22Rv1 (cell line): ENCODE results near the gene IFNK.

Source experiments
- ZFX ChIP-seq: fragments of 450-650 bp; IDR thresholded peaks from 2 replicates; pipeline ENCODE4 v1.6.1; 2017; ENCODE audit warnings: antibody characterized with exemption, borderline replicate concordance
- TF ChIP-seq, protein P1 (sequence below): fragments of 450-650 bp; IDR thresholded peaks from 2 replicates; pipeline ENCODE4 v1.5.1; 2017; ENCODE audit warnings: mild to moderate bottlenecking

DNA sequence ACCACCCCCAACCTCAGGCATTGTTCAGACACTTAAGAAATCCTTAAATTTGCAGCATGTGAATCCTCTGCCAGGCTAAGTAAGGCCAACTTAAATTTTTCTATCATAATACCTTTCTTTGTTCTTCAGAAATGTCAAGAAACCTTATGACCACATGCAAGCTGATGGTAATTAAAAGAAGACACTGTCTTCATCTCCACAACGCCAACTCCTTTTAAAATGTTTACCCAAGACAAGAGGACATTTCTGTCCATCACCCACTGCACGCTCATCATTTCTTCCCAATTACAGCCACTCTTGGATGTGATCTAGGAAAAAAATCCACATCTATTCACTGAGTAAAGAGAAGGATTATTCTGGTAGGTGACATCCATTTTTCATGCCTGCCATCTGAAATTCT is 6.1 kb upstream of the IFNK start:
- TF ChIP-seq, protein P1, sequence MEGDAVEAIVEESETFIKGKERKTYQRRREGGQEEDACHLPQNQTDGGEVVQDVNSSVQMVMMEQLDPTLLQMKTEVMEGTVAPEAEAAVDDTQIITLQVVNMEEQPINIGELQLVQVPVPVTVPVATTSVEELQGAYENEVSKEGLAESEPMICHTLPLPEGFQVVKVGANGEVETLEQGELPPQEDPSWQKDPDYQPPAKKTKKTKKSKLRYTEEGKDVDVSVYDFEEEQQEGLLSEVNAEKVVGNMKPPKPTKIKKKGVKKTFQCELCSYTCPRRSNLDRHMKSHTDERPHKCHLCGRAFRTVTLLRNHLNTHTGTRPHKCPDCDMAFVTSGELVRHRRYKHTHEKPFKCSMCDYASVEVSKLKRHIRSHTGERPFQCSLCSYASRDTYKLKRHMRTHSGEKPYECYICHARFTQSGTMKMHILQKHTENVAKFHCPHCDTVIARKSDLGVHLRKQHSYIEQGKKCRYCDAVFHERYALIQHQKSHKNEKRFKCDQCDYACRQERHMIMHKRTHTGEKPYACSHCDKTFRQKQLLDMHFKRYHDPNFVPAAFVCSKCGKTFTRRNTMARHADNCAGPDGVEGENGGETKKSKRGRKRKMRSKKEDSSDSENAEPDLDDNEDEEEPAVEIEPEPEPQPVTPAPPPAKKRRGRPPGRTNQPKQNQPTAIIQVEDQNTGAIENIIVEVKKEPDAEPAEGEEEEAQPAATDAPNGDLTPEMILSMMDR = no peak
- TF ChIP-seq ZFX = no peak
